GM23338 (cell line): ENCODE data around the gene NIPAL4. TPM values are rescaled to one million over a fixed set of nuclear protein-coding genes. Genes with fewer than 3 reads are reported as not detected.

ENCODE experiments used
- ATAC-seq: fragments of 200-7000 bp; cut with Tn5 transposase; 3 replicates; pipeline ENCODE4 v1.9.1; 2020
- DNase-seq: peaks from one replicate; pipeline ENCODE4 v3.0.0-alpha.2; 2015; ENCODE audit warnings: low spot score
- H2AFZ ChIP-seq: fragments of 200-600 bp; sonication (generic); 2 replicates; pipeline ENCODE4 v1.8.0; 2016; ENCODE audit warnings: antibody characterized with exemption, mild to moderate bottlenecking, moderate library complexity
- H3F3A ChIP-seq: fragments of 200-600 bp; sonication (generic); replicated peaks from 2 replicates; pipeline ENCODE4 v1.8.0; 2017; ENCODE audit warnings: antibody characterized with exemption, mixed run types, low read depth
- H3K27ac ChIP-seq: fragments of 200-600 bp; sonication (generic); 2 replicates; pipeline ENCODE4 v1.6.1; 2016; ENCODE audit warnings: low read depth
- H3K27me3 ChIP-seq: fragments of 200-600 bp; sonication (generic); 2 replicates; pipeline ENCODE4 v1.8.0; 2016; ENCODE audit warnings: mild to moderate bottlenecking, mixed run types, moderate library complexity; ENCODE audit not compliant: insufficient read depth
- H3K36me3 ChIP-seq: fragments of 200-600 bp; sonication (generic); 2 replicates; pipeline ENCODE4 v1.8.0; 2016; ENCODE audit warnings: mild to moderate bottlenecking; ENCODE audit not compliant: insufficient read depth
- H3K4me1 ChIP-seq: fragments of 200-600 bp; sonication (generic); 2 replicates; pipeline ENCODE4 v1.8.0; 2016; ENCODE audit warnings: mild to moderate bottlenecking, moderate library complexity; ENCODE audit not compliant: insufficient read depth
- H3K4me2 ChIP-seq: fragments of 200-600 bp; sonication (generic); 2 replicates; pipeline ENCODE4 v1.7.1; 2017; ENCODE audit warnings: mixed run types
- H3K4me3 ChIP-seq: fragments of 200-600 bp; sonication (generic); 2 replicates; pipeline ENCODE4 v1.6.1; 2016; ENCODE audit warnings: mixed run types
- H3K79me2 ChIP-seq: fragments of 200-600 bp; sonication (generic); replicated peaks from 2 replicates; pipeline ENCODE4 v1.8.0; 2017; ENCODE audit warnings: mild to moderate bottlenecking; ENCODE audit not compliant: insufficient read depth
- H3K9me2 ChIP-seq: fragments of 200-600 bp; sonication (generic); 2 replicates; pipeline ENCODE4 v1.8.0; 2017; ENCODE audit not compliant: insufficient read depth
- H4K20me1 ChIP-seq: fragments of 200-600 bp; sonication (generic); replicated peaks from 2 replicates; pipeline ENCODE4 v1.8.0; 2017; ENCODE audit warnings: mild to moderate bottlenecking; ENCODE audit not compliant: insufficient read depth
- H3K27ac Mint-ChIP-seq: 2 replicates; pipeline ENCODE4 v1.8.0; 2020; ENCODE audit warnings: inconsistent platforms, mild to moderate bottlenecking, moderate library complexity, mixed read lengths
- H3K27me3 Mint-ChIP-seq: 3 replicates; pipeline ENCODE4 v1.8.0; 2022; ENCODE audit warnings: low read depth, mild to moderate bottlenecking, moderate library complexity, mixed read lengths, inconsistent platforms; ENCODE audit not compliant: insufficient read depth, poor library complexity
- H3K36me3 Mint-ChIP-seq: 3 replicates; pipeline ENCODE4 v1.8.0; 2021; ENCODE audit warnings: low read depth, mild to moderate bottlenecking, inconsistent platforms, moderate library complexity, mixed read lengths
- H3K4me1 Mint-ChIP-seq: 3 replicates; pipeline ENCODE4 v1.8.0; 2020; ENCODE audit warnings: mild to moderate bottlenecking, inconsistent platforms, mixed read lengths
- H3K4me3 Mint-ChIP-seq: 3 replicates; pipeline ENCODE4 v1.8.0; 2021; ENCODE audit warnings: moderate library complexity, mild to moderate bottlenecking, inconsistent platforms, mixed read lengths
- H3K9me3 Mint-ChIP-seq: 3 replicates; pipeline ENCODE4 v1.8.0; 2020; ENCODE audit warnings: moderate library complexity, mild to moderate bottlenecking, inconsistent platforms, mixed read lengths
- EZH2phosphoT487 ChIP-seq: fragments of 200-600 bp; sonication (generic); IDR thresholded peaks from one replicate; pipeline ENCODE4 v1.8.1; 2018; ENCODE audit warnings: antibody characterized with exemption; ENCODE audit not compliant: unreplicated experiment
- NANOG ChIP-seq: IDR thresholded peaks from 2 replicates; pipeline ENCODE4 v1.6.1; 2016; ENCODE audit warnings: antibody characterized with exemption, borderline replicate concordance
- POLR2AphosphoS5 ChIP-seq: IDR thresholded peaks from 2 replicates; pipeline ENCODE4 v1.6.1; 2016; ENCODE audit warnings: antibody characterized with exemption, low read depth
- polyA plus RNA-seq: library from polyadenylated mRNA; unstranded; fragments of >200 nt; fragmentation: Nextera tagmentation; extraction: Ambion mirVana; gene quantifications from 2 replicates; pipeline ENCODE4 v1.2.1, GENCODE V29; 2016
- total RNA-seq: library from RNA; depleted of rRNA; stranded (reverse); fragments of >200 nt; shearing (Covaris generic); gene quantifications from 2 replicates; pipeline ENCODE4 v1.2.3, GENCODE V29; 2014
- TF ChIP-seq, protein P1 (sequence below), 2 experiments: fragments of 200-600 bp in 1 of 2; sonication (generic) in 1 of 2; conservative IDR thresholded peaks; 2 replicates each; pipeline versions ENCODE4 v1.5.1 to v1.6.1; 2016 to 2017; ENCODE audit warnings: antibody characterized with exemption in 2 of 2, low read depth in 2 of 2, mild to moderate bottlenecking in 2 of 2, moderate library complexity in 1 of 2
- TF ChIP-seq, protein P2 (sequence below): fragments of 250-450 bp; sonication (Bioruptor Pico); IDR thresholded peaks from 2 replicates; pipeline ENCODE4 v1.5.0; 2020; ENCODE audit warnings: mild to moderate bottlenecking, moderate library complexity
- TF ChIP-seq, protein P3 (sequence below): IDR thresholded peaks from 2 replicates; pipeline ENCODE4 v1.6.1; 2016; ENCODE audit warnings: antibody characterized with exemption

NIPAL4 gene
- total and polyA plus RNA-seq, 2 experiments from 2014 or later = 0.21 TPM; not detected in 1

DNA sequence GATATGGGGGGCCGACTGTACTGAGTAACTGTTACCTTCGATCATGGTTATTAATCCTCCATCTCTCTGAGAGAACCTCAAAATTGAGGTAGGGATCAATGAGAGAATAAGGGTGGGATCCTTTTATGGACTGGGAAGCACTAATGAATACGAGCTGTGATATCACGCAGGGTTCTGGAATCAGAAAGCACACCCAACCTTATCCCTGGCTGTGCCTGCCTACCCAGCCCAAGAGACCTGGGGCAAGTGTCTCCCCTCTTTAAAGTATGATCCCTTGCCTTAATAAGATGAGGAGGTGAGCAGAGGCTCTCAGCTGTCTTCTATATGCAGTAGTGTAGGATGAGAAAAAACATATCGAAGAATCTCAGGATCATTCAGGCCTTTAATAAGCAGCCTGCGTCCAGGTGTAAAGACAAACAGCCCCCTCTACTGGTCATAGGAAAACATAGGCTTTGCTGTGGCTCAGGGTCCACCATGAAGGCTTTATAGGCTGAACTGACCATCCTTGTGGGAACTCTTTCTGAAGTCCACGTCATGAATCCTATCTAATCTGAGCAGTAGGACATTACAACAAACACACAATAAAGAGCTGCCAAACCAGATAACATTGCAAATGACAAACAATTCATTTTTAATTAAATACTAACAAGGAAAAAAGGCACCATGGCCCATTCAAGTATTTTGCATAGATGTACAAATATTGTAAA, 16.8 kb downstream of the NIPAL4 start:
- DNase-seq = peak; percentile 89
- H3K27ac Mint-ChIP-seq = no peak overlapping the region
- H3K27ac ChIP-seq = no peak overlapping the region
- no peaks in the 10 kb centered on the region for H3K79me2 ChIP-seq
- no peak overlapping the region for H3K4me2 ChIP-seq
- H3K4me3 ChIP-seq = no peak overlapping the region
- H2AFZ ChIP-seq = no peak overlapping the region
- no peaks in the 10 kb centered on the region for H3K27me3 ChIP-seq
- TF ChIP-seq, protein P1, sequence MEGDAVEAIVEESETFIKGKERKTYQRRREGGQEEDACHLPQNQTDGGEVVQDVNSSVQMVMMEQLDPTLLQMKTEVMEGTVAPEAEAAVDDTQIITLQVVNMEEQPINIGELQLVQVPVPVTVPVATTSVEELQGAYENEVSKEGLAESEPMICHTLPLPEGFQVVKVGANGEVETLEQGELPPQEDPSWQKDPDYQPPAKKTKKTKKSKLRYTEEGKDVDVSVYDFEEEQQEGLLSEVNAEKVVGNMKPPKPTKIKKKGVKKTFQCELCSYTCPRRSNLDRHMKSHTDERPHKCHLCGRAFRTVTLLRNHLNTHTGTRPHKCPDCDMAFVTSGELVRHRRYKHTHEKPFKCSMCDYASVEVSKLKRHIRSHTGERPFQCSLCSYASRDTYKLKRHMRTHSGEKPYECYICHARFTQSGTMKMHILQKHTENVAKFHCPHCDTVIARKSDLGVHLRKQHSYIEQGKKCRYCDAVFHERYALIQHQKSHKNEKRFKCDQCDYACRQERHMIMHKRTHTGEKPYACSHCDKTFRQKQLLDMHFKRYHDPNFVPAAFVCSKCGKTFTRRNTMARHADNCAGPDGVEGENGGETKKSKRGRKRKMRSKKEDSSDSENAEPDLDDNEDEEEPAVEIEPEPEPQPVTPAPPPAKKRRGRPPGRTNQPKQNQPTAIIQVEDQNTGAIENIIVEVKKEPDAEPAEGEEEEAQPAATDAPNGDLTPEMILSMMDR (conservative IDR thresholded peaks at IDR 0.05; ENCODE audit: low read depth in 2 of 2) = peak; percentile 87 to 92
- TF ChIP-seq POLR2AphosphoS5 = no peak
- no peaks in the 10 kb centered on the region for H4K20me1 ChIP-seq
- ATAC-seq = peak; percentile 83
- H3K36me3 ChIP-seq = no peaks in the 10 kb centered on the region
- H3K36me3 Mint-ChIP-seq = no peaks in the 10 kb centered on the region; the same call in none of the 3 replicates
- no peaks in the 10 kb centered on the region for H3F3A ChIP-seq
- H3K27me3 Mint-ChIP-seq = no peaks in the 10 kb centered on the region
- peaks cover 20% of the 10 kb centered on the region for H3K4me1 Mint-ChIP-seq
- H3K9me2 ChIP-seq = no peaks in the 10 kb centered on the region
- peaks cover 9% of the 10 kb centered on the region for H3K4me1 ChIP-seq
- no peaks in the 10 kb centered on the region for H3K9me3 Mint-ChIP-seq
- H3K4me3 Mint-ChIP-seq = no peak overlapping the region

DNA sequence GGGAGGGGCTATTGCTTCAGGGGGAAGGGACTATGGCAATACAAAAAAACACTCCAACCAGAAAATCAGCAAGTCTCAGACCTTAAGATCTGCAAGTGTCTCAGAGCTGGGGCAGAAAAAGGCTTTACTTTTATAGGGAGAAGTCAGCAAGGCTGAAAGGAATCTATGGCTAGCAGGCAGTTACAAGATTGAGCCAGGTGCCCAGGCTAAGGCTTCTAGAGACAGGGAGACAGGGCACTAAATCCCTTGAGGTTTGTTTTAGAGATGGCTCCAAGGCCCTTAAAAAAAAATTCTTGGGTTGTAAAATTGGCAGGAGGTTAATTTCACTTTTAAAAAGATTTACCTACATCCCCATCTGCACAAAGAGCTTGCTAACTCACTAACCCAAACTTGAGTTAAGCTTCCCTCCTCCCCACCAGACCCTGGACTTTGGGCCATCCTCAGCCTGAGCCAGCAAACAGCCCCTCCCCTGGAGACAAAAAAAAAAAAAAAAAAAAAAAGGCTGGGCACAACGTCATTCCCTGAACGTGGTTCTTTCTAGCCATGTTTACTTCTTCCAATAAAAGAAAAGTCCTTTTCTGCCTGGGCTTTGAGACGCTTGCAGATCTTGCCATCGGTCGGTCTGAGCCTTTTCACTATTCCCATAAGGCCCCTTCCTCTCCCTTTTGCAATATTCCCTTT, 17.9 kb downstream of the NIPAL4 start:
- Mint-ChIP-seq H3K27ac (no peak overlapping the region), H3K4me1 (peaks cover 20% of the 10 kb centered on the region), H3K27me3 (no peaks in the 10 kb centered on the region), H3K36me3 (peaks cover 4% of the 10 kb centered on the region), H3K9me3 (no peaks in the 10 kb centered on the region), H3K4me3 (no peak overlapping the region)
- no peaks in the 10 kb centered on the region for H3K79me2 ChIP-seq
- no peaks in the 10 kb centered on the region for H3K9me2 ChIP-seq
- no peak overlapping the region for H3K4me3 ChIP-seq
- peaks cover 9% of the 10 kb centered on the region for H3K4me1 ChIP-seq
- H4K20me1 ChIP-seq = no peaks in the 10 kb centered on the region
- no peak overlapping the region for H2AFZ ChIP-seq
- H3F3A ChIP-seq = no peaks in the 10 kb centered on the region
- ATAC-seq (no peak), DNase-seq (no peak)
- no peaks in the 10 kb centered on the region for H3K36me3 ChIP-seq
- H3K27ac ChIP-seq = no peak overlapping the region
- H3K4me2 ChIP-seq = no peak overlapping the region
- no peaks in the 10 kb centered on the region for H3K27me3 ChIP-seq
- TF ChIP-seq, protein P1 (conservative IDR thresholded peaks at IDR 0.05; ENCODE audit: low read depth in 2 of 2) = no peak
- TF ChIP-seq EZH2phosphoT487 = no peak
- TF ChIP-seq NANOG = no peak
- TF ChIP-seq, protein P2, sequence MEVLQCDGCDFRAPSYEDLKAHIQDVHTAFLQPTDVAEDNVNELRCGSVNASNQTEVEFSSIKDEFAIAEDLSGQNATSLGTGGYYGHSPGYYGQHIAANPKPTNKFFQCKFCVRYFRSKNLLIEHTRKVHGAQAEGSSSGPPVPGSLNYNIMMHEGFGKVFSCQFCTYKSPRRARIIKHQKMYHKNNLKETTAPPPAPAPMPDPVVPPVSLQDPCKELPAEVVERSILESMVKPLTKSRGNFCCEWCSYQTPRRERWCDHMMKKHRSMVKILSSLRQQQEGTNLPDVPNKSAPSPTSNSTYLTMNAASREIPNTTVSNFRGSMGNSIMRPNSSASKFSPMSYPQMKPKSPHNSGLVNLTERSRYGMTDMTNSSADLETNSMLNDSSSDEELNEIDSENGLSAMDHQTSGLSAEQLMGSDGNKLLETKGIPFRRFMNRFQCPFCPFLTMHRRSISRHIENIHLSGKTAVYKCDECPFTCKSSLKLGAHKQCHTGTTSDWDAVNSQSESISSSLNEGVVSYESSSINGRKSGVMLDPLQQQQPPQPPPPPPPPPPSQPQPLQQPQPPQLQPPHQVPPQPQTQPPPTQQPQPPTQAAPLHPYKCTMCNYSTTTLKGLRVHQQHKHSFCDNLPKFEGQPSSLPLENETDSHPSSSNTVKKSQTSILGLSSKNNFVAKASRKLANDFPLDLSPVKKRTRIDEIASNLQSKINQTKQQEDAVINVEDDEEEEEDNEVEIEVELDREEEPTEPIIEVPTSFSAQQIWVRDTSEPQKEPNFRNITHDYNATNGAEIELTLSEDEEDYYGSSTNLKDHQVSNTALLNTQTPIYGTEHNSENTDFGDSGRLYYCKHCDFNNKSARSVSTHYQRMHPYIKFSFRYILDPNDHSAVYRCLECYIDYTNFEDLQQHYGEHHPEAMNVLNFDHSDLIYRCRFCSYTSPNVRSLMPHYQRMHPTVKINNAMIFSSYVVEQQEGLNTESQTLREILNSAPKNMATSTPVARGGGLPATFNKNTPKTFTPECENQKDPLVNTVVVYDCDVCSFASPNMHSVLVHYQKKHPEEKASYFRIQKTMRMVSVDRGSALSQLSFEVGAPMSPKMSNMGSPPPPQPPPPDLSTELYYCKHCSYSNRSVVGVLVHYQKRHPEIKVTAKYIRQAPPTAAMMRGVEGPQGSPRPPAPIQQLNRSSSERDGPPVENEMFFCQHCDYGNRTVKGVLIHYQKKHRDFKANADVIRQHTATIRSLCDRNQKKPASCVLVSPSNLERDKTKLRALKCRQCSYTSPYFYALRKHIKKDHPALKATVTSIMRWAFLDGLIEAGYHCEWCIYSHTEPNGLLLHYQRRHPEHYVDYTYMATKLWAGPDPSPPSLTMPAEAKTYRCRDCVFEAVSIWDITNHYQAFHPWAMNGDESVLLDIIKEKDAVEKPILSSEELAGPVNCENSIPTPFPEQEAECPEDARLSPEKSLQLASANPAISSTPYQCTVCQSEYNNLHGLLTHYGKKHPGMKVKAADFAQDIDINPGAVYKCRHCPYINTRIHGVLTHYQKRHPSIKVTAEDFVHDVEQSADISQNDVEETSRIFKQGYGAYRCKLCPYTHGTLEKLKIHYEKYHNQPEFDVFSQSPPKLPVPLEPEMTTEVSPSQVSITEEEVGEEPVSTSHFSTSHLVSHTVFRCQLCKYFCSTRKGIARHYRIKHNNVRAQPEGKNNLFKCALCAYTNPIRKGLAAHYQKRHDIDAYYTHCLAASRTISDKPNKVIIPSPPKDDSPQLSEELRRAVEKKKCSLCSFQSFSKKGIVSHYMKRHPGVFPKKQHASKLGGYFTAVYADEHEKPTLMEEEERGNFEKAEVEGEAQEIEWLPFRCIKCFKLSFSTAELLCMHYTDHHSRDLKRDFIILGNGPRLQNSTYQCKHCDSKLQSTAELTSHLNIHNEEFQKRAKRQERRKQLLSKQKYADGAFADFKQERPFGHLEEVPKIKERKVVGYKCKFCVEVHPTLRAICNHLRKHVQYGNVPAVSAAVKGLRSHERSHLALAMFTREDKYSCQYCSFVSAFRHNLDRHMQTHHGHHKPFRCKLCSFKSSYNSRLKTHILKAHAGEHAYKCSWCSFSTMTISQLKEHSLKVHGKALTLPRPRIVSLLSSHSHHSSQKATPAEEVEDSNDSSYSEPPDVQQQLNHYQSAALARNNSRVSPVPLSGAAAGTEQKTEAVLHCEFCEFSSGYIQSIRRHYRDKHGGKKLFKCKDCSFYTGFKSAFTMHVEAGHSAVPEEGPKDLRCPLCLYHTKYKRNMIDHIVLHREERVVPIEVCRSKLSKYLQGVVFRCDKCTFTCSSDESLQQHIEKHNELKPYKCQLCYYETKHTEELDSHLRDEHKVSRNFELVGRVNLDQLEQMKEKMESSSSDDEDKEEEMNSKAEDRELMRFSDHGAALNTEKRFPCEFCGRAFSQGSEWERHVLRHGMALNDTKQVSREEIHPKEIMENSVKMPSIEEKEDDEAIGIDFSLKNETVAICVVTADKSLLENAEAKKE (CRISPR knock-in tag) = no peak
- TF ChIP-seq, protein P3, sequence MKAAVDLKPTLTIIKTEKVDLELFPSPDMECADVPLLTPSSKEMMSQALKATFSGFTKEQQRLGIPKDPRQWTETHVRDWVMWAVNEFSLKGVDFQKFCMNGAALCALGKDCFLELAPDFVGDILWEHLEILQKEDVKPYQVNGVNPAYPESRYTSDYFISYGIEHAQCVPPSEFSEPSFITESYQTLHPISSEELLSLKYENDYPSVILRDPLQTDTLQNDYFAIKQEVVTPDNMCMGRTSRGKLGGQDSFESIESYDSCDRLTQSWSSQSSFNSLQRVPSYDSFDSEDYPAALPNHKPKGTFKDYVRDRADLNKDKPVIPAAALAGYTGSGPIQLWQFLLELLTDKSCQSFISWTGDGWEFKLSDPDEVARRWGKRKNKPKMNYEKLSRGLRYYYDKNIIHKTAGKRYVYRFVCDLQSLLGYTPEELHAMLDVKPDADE = no peak
